ENCODE results near the gene RBM15B.

RBM15B gene

GRCh38 chr3:51392355-51393133 is 1.5 kb downstream of the RBM15B start:
- DNase-seq (ENCODE audit: low spot score): no peak

- DNase-seq (ENCODE audit: low spot score): no peak
Measured at GRCh38 chr3:51393134-51393495, 2.0 kb downstream of the RBM15B start.

- DNase-seq (ENCODE audit: low spot score): no peak
Measured at GRCh38 chr3:51393564-51393963, 2.5 kb downstream of the RBM15B start.

GRCh38 chr3:51394541-51394940 is 3.5 kb downstream of the RBM15B start:
- DNase-seq (ENCODE audit: low spot score): no peak

DNA sequence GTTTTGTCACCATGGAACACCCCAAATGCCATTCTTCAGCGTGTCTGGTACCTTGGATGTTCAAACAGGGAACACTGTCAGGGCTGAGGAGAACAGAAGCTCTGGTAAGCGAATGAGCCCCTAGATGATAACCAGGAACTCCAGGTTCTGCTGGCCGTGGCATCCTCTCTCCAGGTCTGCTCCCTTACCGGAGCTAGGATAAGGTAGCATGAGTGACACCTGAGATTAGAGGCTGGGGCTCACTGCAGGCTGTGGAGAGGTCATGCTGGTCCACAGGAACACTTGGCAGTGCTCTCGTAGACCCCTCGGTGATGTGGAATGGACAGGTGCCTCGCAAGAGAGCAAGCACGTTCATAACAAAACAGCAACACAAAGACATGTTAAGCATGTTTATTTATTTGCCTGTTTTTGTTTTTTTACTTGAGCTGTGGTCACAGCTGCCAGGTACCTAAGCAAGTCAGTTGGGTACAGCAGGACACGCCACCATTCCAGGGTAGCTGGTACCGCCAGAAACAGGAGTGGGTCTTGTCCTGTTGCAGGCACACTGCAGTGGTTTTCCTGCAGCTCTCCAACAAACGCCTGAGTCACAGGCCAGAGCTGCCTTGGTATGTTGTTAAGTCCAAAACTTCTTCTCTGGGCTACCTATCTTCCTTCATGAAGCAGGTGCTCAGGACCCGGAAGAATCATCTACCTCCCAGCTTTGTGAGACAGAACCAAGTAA is 4.6 kb downstream of the RBM15B start:
- no peak for DNase-seq (ENCODE audit: low spot score)

DNA sequence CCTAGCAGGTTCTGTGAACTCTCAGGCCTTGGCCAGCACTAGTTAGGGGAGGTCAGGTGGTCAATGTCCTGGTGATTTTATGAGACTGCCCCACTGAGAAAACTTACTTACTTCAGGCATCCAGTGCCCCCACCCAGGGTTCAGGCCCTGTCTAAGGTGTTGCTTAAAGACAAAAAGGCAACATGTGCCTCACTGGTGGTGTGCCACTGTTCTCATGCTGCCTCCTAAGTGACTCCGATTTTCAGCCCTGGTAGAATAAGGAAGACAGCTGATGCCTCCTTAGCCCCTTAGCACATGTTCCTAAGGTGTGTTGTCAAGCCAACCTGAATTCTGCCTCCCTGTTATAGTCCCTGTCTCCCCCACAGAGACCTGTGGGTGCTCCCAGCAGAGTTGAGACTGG is 5.3 kb downstream of the RBM15B start:
- DNase-seq (ENCODE audit: low spot score): no peak

DNA sequence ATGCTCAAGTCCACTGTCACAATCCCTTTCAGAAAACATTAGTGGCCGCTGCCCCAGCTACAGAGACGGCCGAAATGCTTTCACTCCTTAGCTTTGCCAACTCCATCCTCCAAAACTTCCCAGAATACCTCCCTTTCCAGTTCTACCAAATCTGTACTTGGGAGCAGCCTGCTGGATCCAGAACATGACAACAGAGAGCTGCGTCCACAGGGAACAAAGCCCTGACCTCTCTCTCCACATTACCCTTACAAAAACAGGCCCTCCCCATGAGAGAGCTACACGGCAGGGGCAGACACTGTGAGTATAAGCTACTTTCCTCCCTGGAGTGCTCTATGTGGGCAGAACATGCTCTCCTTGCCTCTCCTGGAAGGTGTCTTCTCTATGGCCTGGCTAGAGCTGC is 6.3 kb downstream of the RBM15B start:
- DNase-seq (ENCODE audit: low spot score): no peak

- DNase-seq (ENCODE audit: low spot score): no peak
Measured at GRCh38 chr3:51398595-51399310, 7.7 kb downstream of the RBM15B start.

DNA sequence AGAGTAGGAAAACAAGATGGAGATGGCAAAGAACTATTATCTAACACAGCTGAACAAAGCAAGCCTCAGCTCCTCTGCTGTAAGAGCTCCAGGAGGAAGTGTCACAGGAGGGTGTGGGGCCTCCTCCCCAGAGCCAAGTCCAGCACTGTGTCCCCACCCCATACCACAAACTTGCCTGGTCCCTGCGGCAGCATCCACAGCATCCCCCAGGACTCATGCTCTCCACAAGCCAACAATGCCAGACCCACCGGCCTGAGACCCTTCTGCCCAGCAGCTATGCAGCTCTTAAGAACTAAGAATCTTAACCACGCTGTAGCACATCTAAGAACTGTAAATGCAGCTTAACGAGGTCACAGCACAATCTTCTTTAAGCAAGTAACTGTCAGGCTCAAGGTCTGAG is 9.1 kb downstream of the RBM15B start:
- no peak for DNase-seq (ENCODE audit: low spot score)

DNA sequence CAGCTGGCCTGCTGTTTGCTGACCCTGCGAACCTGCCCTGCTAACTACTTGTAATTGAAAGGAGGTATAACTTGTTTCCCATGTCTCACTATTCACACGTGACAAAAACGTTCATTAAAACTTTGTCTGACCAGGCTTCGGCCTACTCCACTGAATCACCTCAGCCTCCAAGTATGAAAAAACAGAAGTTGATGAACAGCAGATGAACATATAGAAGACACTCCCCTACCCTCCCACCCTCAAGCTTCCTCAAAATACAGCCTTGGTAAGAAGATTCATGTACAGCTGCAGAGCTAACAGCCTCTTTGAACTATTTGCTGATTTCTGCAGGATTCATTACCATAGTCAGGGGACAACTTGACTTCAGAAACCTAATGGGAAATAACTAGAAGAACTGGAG is 10.7 kb downstream of the RBM15B start:
- DNase-seq (ENCODE audit: low spot score): no peak

GRCh38 chr3:51403675-51404074 is 12.6 kb downstream of the RBM15B start:
- no peak for DNase-seq (ENCODE audit: low spot score)

DNA sequence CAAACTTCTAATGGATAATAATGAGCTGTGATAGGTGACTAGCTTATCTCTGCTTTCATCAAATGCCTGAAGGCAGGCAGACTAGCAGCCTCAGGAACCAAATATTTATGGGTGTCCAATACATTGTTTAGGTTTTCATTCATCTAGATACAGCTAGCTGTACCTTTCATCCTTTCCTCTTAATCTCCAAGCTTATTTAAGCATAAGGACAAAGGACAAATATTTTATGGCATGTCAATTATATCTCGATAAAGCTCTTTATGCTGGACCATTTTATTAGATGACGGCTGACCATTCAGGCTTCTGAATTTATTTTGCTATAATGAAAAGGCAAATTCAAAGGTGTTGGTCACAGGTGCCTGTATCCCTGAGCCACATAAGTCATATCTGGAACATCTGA is 16.9 kb downstream of the RBM15B start:
- no peak for DNase-seq (ENCODE audit: low spot score)

DNA sequence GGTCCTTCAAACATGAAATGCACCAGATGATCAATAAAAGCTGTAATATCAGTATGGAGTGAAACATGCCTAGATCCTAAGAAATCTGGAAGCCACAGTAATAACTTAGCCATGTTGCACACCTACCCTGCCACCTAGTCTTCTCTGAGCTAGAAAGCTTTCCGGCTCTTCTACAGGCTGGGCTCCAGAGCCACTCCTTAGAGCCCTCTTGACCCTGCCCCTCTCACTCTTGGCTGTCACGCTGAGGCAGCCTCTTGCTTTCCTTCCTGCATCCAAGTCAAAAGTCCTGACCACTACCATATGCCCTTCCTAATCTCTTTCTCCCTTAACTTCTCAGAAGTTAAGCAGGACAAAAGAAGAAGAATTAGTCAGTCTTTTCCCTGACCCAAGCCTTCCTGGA is 17.7 kb downstream of the RBM15B start:
- DNase-seq (ENCODE audit: low spot score): no peak

- no peak for DNase-seq (ENCODE audit: low spot score)
Measured at GRCh38 chr3:51422211-51422610, 31.1 kb downstream of the RBM15B start.

DNA sequence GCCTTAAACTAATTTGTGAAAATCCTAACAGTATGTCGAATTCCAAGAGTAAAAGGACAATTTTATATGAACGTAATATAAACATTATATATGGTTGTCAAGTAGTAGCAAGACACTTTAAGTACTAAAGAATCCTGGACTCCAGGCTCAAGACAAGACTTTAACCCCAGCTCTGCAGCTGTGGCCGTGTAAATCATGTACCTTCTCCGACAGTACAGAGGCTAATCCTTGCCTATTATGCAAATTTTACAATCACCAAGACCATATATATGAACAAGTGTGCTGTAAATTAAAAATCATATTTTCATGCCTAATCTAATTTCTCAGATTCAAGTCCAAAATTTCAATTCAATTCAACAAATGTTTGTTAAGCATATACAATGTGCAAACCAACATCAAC is 35.8 kb downstream of the RBM15B start:
- no peak for DNase-seq (ENCODE audit: low spot score)

GRCh38 chr3:51429138-51429537 is 38.1 kb downstream of the RBM15B start:
- DNase-seq (ENCODE audit: low spot score): no peak

- no peak for DNase-seq (ENCODE audit: low spot score)
Measured at GRCh38 chr3:51434110-51434509, 43.0 kb downstream of the RBM15B start.

GRCh38 chr3:51434746-51435327 is 43.8 kb downstream of the RBM15B start:
- DNase-seq (ENCODE audit: low spot score): peak; percentile 52

GRCh38 chr3:51436998-51437639 is 46.0 kb downstream of the RBM15B start:
- no peak for DNase-seq (ENCODE audit: low spot score)

GRCh38 chr3:51441282-51442030 is 50.4 kb downstream of the RBM15B start:
- no peak for DNase-seq (ENCODE audit: low spot score)

- DNase-seq (ENCODE audit: low spot score): no peak
Measured at GRCh38 chr3:51445544-51446280, 54.6 kb downstream of the RBM15B start.

Measured in AG08396 (cell line).